ENCODE results near the gene IFNAR2. TPM values are rescaled to one million over a fixed set of nuclear protein-coding genes. Genes with fewer than 3 reads are reported as not detected.
"Not testable (repeated sequence)": the region's sequence is repeated elsewhere in the genome, so short reads cannot be mapped to it uniquely, and the experiment has no call there.

The IFNAR2 gene
- total RNA-seq, 1 donor from 2014 or later: 41.5 TPM

GRCh38 chr21:33241846-33242245 is 12.1 kb downstream of the IFNAR2 start:
- DNase-seq (ENCODE audit: low spot score): no peak

GRCh38 chr21:33242846-33243245 is 13.1 kb downstream of the IFNAR2 start:
- not testable (repeated sequence) for DNase-seq (ENCODE audit: low spot score)

GRCh38 chr21:33244082-33244778 is 14.5 kb downstream of the IFNAR2 start:
- DNase-seq (ENCODE audit: low spot score): no peak

- DNase-seq (ENCODE audit: low spot score): no peak
Observed at GRCh38 chr21:33244779-33245105, 15.0 kb downstream of the IFNAR2 start.

GRCh38 chr21:33245289-33245918 is 15.7 kb downstream of the IFNAR2 start:
- no peak for DNase-seq (ENCODE audit: low spot score)

- no peak for DNase-seq (ENCODE audit: low spot score)
Observed at GRCh38 chr21:33246506-33246905, 16.8 kb downstream of the IFNAR2 start.

GRCh38 chr21:33246963-33247362 is 17.2 kb downstream of the IFNAR2 start:
- DNase-seq (ENCODE audit: low spot score): no peak

GRCh38 chr21:33247599-33247998 is 17.9 kb downstream of the IFNAR2 start:
- no peak for DNase-seq (ENCODE audit: low spot score)

- no peak for DNase-seq (ENCODE audit: low spot score)
Observed at GRCh38 chr21:33249331-33250002, 19.7 kb downstream of the IFNAR2 start.

- no peak for DNase-seq (ENCODE audit: low spot score)
Observed at GRCh38 chr21:33251119-33251518, 21.4 kb downstream of the IFNAR2 start.

- not testable (repeated sequence) for DNase-seq (ENCODE audit: low spot score)
Observed at GRCh38 chr21:33253382-33253781, 23.6 kb downstream of the IFNAR2 start.

GRCh38 chr21:33254766-33255165 is 25.0 kb downstream of the IFNAR2 start:
- no peak for DNase-seq (ENCODE audit: low spot score)

GRCh38 chr21:33255404-33255803 is 25.7 kb downstream of the IFNAR2 start:
- no peak for DNase-seq (ENCODE audit: low spot score)

GRCh38 chr21:33256019-33256418 is 26.3 kb downstream of the IFNAR2 start:
- DNase-seq (ENCODE audit: low spot score): no peak

- DNase-seq (ENCODE audit: low spot score): no peak
Observed at GRCh38 chr21:33257094-33257803, 27.5 kb downstream of the IFNAR2 start.

GRCh38 chr21:33258475-33258874 is 28.7 kb downstream of the IFNAR2 start:
- no peak for DNase-seq (ENCODE audit: low spot score)

GRCh38 chr21:33259428-33259827 is 29.7 kb downstream of the IFNAR2 start:
- DNase-seq (ENCODE audit: low spot score): no peak

GRCh38 chr21:33259995-33260394 is 30.3 kb downstream of the IFNAR2 start:
- no peak for DNase-seq (ENCODE audit: low spot score)

GRCh38 chr21:33261635-33262034 is 31.9 kb downstream of the IFNAR2 start:
- no peak for DNase-seq (ENCODE audit: low spot score)

GRCh38 chr21:33262921-33263320 is 33.2 kb downstream of the IFNAR2 start:
- DNase-seq (ENCODE audit: low spot score): no peak

GRCh38 chr21:33264561-33264960 is 34.8 kb downstream of the IFNAR2 start:
- no peak for DNase-seq (ENCODE audit: low spot score)

GRCh38 chr21:33265664-33266049 is 35.9 kb downstream of the IFNAR2 start:
- DNase-seq (ENCODE audit: low spot score): no peak
